ENCODE measurements around the gene PTPRG.

Gene PTPRG

GRCh38 chr3:62332835-62333244, 771.5 kb downstream of the PTPRG start:
- DNase-seq, result no peak

GRCh38 chr3:62335196-62335595, 773.8 kb downstream of the PTPRG start:
- no peak for DNase-seq

DNA sequence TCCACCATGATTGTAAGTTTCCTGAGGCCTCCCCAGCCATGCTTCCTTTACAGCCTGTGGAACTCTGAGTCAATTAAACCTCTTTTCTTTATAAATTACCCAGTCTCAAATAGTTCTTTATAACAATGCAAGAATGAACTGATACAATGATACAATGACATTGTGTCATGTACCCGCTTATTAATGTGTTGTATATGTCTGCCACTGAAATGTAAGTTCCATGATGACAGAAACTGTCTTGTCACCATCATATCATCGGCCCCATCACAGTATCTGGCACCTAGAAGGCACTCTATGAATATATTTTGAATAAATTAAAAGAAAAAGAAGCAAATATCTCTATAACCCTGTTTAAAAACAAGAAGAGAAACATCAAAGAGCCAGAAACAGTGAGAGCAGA, 782.4 kb downstream of the PTPRG start:
- no peak for DNase-seq

Data from NCI-H146 (cell line).